ENCODE data around the gene UGT2B7.
"Not testable (repeated sequence)": the region's sequence is repeated elsewhere in the genome, so short reads cannot be mapped to it uniquely, and the experiment has no call there.

The UGT2B7 gene

GRCh38 chr4:69088473-69088872 is 7.8 kb upstream of the UGT2B7 start:
- DNase-seq (ENCODE audit: low read depth in 2 of 2), result no peak

DNA sequence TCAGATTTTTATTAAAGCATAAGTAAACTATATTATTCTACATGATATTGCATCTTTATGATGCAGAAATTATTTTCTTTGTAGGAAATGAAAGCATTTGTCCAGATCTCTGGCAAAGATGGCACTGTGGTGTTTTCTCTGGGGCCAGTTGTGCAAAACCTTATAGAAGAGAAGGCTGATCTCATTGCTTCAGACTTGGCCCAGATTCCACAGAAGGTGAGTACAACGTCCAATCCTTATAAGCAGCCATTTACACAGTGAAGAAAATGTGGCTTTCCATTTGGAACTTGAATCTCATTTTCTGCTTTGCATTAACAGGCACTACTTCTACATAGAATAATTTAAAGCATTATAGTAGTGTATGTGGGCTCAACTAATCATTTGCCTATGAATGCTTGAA is 6.9 kb upstream of the UGT2B7 start:
- DNase-seq (ENCODE audit: low read depth in 2 of 2), result no peak

GRCh38 chr4:69092190-69092589 is 4.1 kb upstream of the UGT2B7 start:
- no peak for DNase-seq (ENCODE audit: low read depth in 2 of 2)

DNA sequence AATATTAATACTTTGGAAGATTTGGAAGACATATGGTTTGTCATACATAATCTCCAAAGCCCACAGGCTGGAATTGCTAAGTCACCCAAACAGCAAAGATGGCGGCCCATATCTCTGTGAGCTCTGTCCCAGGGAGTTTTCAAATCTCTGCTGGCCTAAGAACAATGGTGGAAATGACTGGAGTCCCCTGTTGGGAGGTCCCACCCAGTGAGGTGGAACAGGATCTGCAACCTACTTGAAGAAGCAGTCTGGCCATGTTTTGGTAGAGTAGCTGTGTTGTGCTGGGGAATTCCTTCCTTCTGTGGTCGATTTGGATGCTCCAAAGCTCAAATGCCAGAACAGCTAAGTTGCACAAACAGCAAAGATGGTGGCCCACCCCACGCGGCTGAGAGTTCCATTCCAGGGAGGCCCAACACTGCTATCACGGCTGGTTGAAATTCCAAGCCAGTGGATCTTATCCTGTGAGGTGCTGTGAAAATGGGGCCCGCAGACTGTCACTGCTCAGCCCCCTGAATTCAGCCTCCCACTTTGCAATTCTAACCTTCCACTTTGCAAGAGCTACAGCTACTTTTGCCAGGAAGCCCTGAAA is 3.2 kb upstream of the UGT2B7 start:
- no peak for DNase-seq (ENCODE audit: low read depth in 2 of 2)

- DNase-seq (ENCODE audit: low read depth in 2 of 2), result no peak
Measured at GRCh38 chr4:69093681-69094080, 2.6 kb upstream of the UGT2B7 start.

DNA sequence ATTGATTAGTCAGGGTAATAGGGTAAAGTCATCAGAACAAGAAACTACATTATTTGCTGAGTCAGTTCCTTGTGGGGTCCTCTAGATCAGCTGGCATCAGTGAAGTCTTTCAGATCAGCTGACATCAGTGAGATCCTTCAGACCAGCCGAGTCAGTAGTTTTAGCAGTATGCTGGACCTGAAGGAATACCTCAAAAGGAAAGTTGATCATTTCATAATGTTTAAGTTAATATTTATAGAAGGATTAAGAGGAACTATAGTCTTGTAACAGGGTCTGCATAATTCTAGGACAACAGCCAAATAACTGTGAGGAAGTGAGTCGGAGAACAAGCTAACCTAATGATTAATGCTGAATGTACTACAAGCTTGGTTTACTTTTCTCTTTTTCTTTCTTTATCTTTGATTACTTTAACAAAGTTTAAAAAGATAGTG is 958 bp upstream of the UGT2B7 start:
- DNase-seq (ENCODE audit: low read depth in 2 of 2), result no peak

GRCh38 chr4:69096810-69097209 is 536 bp downstream of the UGT2B7 start:
- DNase-seq (ENCODE audit: low read depth in 2 of 2), result no peak

GRCh38 chr4:69098470-69098869 is 2.2 kb downstream of the UGT2B7 start:
- no peak for DNase-seq (ENCODE audit: low read depth in 2 of 2)

GRCh38 chr4:69099910-69100309 is 3.6 kb downstream of the UGT2B7 start:
- no peak for DNase-seq (ENCODE audit: low read depth in 2 of 2)

DNA sequence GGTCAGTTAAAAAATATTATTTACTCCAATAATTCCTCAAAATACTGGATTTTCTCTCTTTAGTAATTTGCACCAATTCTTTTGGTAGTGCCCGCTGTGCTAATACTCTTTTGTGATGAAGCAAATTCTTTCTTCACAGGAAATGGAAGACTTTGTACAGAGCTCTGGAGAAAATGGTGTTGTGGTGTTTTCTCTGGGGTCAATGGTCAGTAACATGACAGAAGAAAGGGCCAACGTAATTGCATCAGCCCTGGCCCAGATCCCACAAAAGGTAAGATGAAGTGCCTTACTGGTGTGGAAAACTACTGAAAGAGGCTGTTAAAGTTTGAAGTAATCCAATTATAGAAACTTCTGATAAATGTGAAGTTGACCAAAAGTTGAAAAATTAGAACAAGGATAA is 6.4 kb downstream of the UGT2B7 start:
- DNase-seq (ENCODE audit: low read depth in 2 of 2), result not testable (repeated sequence)

- no peak for DNase-seq (ENCODE audit: low read depth in 2 of 2)
Measured at GRCh38 chr4:69104719-69105275, 8.5 kb downstream of the UGT2B7 start.

DNA sequence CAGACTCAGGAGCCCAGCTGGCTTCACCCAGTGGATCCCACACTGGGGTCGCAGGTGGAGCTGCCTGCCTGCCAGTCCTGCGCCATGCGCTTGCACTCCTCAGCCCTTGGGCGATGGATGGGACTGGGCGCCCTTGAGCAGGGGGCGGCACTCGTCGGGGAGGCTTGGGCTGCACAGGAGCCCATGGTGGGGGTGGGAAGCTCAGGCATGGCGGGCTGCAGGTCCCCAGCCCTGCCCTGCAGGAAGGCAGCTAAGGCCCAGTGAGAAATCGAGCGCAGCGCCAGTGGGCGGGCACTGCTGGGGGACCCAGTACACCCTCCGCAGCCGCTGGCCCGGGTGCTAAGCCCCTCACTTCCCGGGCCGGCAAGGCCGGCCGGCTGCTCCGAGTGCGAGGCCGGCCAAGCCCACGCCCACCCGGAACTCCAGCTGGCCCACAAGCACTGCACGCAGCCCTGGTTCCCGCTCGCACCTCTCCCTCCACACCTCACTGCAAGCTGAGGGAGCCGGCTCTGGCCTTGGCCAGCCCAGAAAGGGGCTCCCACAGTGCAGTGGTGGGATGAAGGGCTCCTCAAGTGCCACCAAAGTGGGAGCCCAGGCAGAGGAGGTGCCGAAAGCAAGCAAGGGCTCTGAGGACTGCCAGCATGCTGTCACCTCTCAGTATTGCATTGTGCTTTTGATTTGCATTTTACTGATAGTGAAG is 19.0 kb downstream of the UGT2B7 start:
- DNase-seq (ENCODE audit: low read depth in 2 of 2), result not testable (repeated sequence)

DNA sequence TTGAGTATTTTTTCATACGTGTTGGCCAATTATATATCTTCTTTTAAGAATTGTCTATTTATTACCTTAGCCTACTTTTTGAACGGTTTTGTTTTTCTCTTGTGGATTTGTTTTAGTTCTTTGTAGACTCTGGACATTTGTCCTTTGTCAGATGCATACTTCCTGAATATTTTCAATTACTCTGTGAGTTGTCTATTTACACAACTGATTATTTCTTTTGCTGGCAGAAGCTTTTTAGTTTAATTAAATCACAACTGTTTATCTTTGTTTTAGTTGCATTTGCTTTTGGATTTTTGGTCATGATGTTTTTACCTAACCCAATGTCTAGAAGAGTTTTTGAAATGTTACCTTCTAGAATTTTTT is 19.6 kb downstream of the UGT2B7 start:
- no peak for DNase-seq (ENCODE audit: low read depth in 2 of 2)

DNA sequence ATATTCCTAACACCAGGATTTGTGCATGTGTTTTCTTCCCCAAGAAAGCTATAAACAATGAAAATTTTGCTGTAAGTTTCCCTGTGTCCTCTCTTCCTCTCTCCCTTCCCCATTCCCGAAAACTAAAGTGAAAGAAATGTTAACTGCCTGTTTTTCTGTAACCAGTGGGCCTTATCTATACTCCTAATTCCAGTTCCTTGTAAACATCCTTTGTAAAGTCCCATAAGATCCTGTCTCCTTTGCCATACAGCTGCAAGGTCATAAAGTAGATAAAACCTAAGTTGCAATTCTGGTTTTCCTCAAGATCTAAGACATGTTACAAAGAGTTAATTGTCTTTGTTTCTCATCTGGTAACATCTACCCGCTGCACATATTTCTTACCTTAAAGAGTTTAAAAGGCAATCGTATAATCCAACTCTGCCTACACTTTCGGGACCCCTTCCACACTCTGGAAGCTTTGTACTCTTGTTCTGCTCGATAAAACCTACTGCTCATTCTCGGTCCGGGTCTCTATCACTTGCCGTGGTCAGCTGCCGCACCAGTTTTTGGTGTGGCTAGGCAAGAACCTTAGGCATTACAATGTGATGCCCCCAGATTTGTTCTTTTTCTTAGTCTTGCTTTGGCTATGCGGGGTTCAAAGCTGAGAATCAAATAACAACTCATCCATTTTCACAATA is 20.5 kb downstream of the UGT2B7 start:
- DNase-seq (ENCODE audit: low read depth in 2 of 2), result no peak

- DNase-seq (ENCODE audit: low read depth in 2 of 2), result no peak
Measured at GRCh38 chr4:69120870-69121269, 24.6 kb downstream of the UGT2B7 start.

DNA sequence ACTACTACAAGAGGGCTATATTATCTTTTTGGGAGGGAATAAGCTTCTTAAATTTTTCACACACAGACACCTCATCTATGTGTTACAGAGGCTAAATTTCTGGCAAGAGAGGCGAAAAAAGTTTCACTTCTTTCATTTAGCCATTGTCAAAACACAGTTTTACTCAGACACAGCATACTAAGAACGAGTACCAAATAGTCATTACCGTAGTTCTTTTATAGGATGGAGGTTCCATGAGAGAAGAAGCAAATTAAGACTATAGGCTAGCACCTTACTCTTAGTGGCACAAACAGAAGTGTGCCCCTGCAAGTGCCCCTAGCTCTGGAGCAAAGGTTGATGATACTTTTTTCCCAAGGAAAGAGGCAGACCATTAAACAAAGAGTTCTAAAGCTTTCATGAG is 26.2 kb downstream of the UGT2B7 start:
- no peak for DNase-seq (ENCODE audit: low read depth in 2 of 2)

DNA sequence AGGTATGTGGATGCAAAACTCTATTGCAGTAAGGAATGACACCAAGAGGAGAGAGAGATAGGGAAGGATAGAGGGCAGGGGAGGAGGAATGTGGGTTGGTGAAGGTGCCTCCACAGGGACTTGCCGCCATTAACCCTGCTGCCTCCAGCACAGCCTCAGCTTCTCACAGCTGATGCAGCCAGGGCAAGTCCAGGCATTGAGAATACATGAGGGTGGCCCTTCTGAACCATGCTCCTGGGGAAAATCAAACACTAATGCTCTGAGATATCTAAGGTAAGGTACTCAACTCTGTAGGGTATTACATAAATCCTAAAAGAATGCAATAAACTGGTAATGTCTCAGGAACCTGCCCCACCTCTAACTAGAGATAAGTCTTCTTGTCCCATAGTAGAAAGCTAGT is 28.7 kb downstream of the UGT2B7 start:
- DNase-seq (ENCODE audit: low read depth in 2 of 2), result no peak

- DNase-seq (ENCODE audit: low read depth in 2 of 2), result no peak
Measured at GRCh38 chr4:69126024-69126423, 29.8 kb downstream of the UGT2B7 start.

- no peak for DNase-seq (ENCODE audit: low read depth in 2 of 2)
Measured at GRCh38 chr4:69133993-69134392, 37.7 kb downstream of the UGT2B7 start.

DNA sequence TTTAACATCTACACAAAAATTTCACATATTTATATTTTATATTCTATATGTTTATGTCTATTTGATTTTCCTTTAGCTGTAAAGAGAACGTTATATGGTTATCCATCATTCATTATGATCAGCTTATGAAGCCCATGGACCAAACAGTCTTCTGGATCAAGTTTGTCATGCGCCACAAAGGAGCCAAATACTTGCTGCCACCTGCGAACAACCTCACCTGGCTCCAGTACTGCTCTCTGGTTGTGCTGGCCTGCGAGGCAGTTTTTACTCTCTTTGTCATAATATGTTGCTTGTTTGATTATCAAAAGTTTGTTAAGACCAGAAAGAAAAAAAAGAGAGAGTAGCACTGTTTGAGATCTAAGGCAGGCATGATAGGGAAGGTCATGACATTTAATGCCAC is 38.2 kb downstream of the UGT2B7 start:
- no peak for DNase-seq (ENCODE audit: low read depth in 2 of 2)

- DNase-seq (ENCODE audit: low read depth in 2 of 2), result no peak
Measured at GRCh38 chr4:69141320-69141719, 45.0 kb downstream of the UGT2B7 start.

- no peak for DNase-seq (ENCODE audit: low read depth in 2 of 2)
Measured at GRCh38 chr4:69147334-69147733, 51.1 kb downstream of the UGT2B7 start.

DNA sequence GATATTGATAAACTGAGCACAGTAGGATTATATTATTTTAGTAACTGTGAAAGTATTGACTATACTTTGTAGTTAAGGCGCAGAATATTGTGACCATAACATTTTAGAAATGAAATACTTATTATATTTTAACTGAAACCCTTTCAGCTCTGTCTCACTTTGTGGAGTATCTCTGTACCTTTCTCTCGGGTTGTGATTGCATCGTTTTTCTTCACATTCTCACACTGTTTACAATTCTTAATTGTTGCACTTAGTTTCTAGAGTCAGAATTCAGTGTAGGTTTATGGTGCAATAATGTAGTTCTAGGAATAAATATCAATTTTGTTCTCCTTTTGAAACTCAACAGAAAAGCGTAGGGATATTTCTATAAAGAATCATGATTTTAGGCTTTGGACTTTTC is 57.7 kb downstream of the UGT2B7 start:
- DNase-seq (ENCODE audit: low read depth in 2 of 2), result no peak

Measured in stimulated activated CD4-positive, alpha-beta T cell treated with anti-CD3 and anti-CD28 coated beads, Interleukin-4, amount 100 ng/mL, for 48 hours (primary cell).